ENCODE data around the gene CD300A.

DNA sequence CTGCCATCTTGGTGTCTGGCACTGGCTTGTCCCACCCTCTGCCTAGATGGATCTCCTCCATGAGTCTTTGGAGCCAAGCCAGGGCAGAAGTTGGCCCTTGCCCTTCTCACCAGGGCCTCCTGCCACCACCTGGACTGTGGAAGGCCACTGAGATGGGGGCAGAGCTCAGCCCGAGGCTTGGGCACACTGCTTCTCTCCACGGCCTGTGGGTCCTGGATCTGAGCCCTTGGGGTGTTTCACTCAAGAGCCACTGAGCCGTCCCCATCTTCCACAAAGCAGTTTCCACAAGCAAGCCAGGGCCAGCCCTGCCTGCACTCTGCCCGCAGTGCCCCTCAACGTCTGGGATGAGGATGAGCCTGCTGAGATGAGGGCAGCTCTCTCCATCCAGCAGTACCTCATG, 16.7 kb upstream of the CD300A start:
- TF ChIP-seq, protein P1, sequence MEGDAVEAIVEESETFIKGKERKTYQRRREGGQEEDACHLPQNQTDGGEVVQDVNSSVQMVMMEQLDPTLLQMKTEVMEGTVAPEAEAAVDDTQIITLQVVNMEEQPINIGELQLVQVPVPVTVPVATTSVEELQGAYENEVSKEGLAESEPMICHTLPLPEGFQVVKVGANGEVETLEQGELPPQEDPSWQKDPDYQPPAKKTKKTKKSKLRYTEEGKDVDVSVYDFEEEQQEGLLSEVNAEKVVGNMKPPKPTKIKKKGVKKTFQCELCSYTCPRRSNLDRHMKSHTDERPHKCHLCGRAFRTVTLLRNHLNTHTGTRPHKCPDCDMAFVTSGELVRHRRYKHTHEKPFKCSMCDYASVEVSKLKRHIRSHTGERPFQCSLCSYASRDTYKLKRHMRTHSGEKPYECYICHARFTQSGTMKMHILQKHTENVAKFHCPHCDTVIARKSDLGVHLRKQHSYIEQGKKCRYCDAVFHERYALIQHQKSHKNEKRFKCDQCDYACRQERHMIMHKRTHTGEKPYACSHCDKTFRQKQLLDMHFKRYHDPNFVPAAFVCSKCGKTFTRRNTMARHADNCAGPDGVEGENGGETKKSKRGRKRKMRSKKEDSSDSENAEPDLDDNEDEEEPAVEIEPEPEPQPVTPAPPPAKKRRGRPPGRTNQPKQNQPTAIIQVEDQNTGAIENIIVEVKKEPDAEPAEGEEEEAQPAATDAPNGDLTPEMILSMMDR (conservative IDR thresholded peaks at IDR 0.05; ENCODE audit: low read depth, low read length), result no peak
- no peak for TF ChIP-seq EZH2 (IDR thresholded peaks at IDR 0.05; ENCODE audit: low read length, unreplicated experiment)
- no peak for TF ChIP-seq EZH2phosphoT487 (IDR thresholded peaks at IDR 0.05; ENCODE audit: borderline replicate concordance, low read length)
